ENCODE data around the gene PAFAH2.
A peak's percentile ranks its signal among the peaks of the same experiment; 100 is the strongest.

The PAFAH2 gene

GRCh38 chr1:26019641-26020315 lies 21.9 kb upstream of the PAFAH2 start:
- no peak overlapping the region for H3K27ac ChIP-seq
- TF ChIP-seq ZFX (IDR thresholded peaks at IDR 0.05; ENCODE audit: borderline replicate concordance) (no peak), CTCF (IDR thresholded peaks at IDR 0.05) (no peak)

GRCh38 chr1:26017606-26018005 lies 19.7 kb upstream of the PAFAH2 start:
- H3K27ac ChIP-seq: no peak overlapping the region
- no peak for TF ChIP-seq ZFX (IDR thresholded peaks at IDR 0.05; ENCODE audit: borderline replicate concordance)

- TF ChIP-seq ZFX (IDR thresholded peaks at IDR 0.05; ENCODE audit: borderline replicate concordance): no peak
- TF ChIP-seq CTCF (IDR thresholded peaks at IDR 0.05): no peak
Measured at GRCh38 chr1:26016953-26017545, 19.2 kb upstream of the PAFAH2 start.

DNA sequence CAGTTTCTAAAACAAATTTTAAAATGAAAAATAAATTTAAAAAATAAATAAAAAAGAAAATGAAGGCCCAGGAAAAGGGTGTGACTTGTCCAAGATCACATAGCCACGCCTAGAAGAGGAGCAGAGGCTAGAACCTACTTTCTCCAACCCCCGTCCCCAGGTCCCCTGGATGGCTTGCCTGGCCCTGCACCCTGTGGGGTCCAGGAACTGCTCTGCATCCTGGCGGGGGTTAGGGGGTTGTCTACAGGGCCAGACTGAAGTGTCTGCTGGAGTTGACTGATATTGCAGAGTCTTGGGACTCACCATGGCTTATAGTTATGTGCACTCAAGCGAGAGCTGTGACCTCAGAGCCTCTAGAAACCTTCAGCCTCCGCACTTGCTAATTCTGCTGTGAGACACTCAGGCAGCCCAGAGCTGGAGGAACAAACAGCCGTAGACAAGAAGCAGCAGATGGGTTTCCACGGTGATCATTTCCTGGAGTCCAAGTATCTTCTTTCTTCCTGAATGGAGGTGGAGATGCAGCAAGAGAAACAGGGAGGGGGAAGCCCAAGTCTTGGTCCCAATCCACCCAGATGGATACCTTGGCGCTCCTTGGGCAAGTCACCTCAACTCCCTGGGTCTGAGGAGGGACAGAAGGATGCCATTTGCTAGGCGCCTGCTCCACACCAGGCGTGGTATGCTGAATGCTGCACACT lies 18.5 kb upstream of the PAFAH2 start:
- TF ChIP-seq ZFX (IDR thresholded peaks at IDR 0.05; ENCODE audit: borderline replicate concordance): no peak
- TF ChIP-seq CTCF (IDR thresholded peaks at IDR 0.05): no peak
- H3K27ac ChIP-seq: no peak overlapping the region

More at GRCh38 chr1:26016953-26017545, 19.2 kb upstream of the PAFAH2 start:
- H3K27ac ChIP-seq: no peak overlapping the region

GRCh38 chr1:26015358-26015757 lies 17.5 kb upstream of the PAFAH2 start:
- H3K27ac ChIP-seq: no peak overlapping the region
- TF ChIP-seq CTCF (IDR thresholded peaks at IDR 0.05) (no peak), ZFX (IDR thresholded peaks at IDR 0.05; ENCODE audit: borderline replicate concordance) (no peak)

DNA sequence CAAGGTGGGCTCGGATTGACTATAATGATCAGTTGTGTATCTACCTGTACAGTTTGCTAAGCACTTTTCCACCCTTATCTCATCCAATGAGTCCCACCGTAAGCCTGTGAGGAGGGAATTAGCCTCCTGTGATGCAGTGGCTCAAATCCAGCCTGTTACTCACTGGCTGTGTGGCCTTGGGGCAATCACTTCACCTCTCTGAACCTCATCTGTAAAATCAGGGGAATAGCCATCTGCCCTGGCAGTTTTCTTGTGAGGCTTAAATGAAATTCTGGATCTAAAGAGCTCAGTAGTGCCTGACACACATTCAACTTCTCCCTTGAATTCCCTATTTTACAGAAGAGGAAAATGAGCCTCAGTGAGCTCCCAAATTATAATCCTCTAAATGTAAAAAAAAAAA lies 16.3 kb upstream of the PAFAH2 start:
- no peak overlapping the region for H3K27ac ChIP-seq
- no peak for TF ChIP-seq ZFX (IDR thresholded peaks at IDR 0.05; ENCODE audit: borderline replicate concordance)
- no peak for TF ChIP-seq CTCF (IDR thresholded peaks at IDR 0.05)

DNA sequence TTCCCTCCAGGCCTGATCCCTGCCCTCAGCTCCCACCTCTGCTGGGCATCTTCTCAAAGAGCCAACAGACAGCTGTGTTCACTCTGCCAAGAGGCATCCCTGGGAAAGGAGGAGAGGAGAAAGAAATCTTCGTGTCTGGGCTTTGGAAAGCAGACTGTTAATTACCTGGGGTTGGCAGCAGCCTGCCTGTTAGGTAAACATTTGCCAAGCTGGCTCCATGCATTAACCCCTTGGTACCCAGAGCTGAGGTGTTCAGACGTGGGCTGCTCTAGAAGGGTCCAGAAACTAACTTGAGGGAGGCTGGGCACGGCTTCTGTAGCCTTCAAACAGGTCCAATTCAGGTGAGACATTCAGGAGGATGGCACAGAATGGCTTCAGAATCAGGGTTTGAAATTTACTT lies 15.0 kb upstream of the PAFAH2 start:
- peak overlapping the region; percentile 65 for H3K27ac ChIP-seq
- TF ChIP-seq ZFX (IDR thresholded peaks at IDR 0.05; ENCODE audit: borderline replicate concordance) (no peak), CTCF (IDR thresholded peaks at IDR 0.05) (no peak)

All from 22Rv1 (cell line).